Bronchial epithelial cell (primary cell): ENCODE results near the gene GAK. TPM values are rescaled to one million over a fixed set of nuclear protein-coding genes. Genes with fewer than 3 reads are reported as not detected.

Experiments used
- DNase-seq: peaks from one replicate; pipeline ENCODE4 v3.0.0-alpha.2; 2010; ENCODE audit warnings: low read depth
- FAIRE-seq: peaks from 2 replicates; lab custom pipeline; 2011; peaks lifted over from hg19 to GRCh38; lab: Jason Lieb, UNC
- H3K27me3 ChIP-seq: 2 replicates; pipeline ENCODE4 v1.5.1; 2011; ENCODE audit warnings: low read length; ENCODE audit not compliant: control insufficient read depth, insufficient read depth
- H3K36me3 ChIP-seq: 2 replicates; pipeline ENCODE4 v1.5.1; 2011; ENCODE audit warnings: low read length; ENCODE audit not compliant: control insufficient read depth, insufficient read depth
- H3K4me3 ChIP-seq: 2 replicates; pipeline ENCODE4 v1.5.1; 2011; ENCODE audit warnings: mild to moderate bottlenecking, low read depth, low read length, control low read depth
- total RNA-seq: library from RNA; depleted of rRNA; stranded (reverse); fragments of >200 nt; gene quantifications from 2 replicates; pipeline ENCODE4 v1.2.1, GENCODE V29; 2014
- TF ChIP-seq, protein P1 (sequence below): IDR thresholded peaks from 2 replicates; pipeline ENCODE4 v1.5.1; 2011; ENCODE audit warnings: mild to moderate bottlenecking, moderate library complexity, low read length, control low read depth, inconsistent platforms; ENCODE audit not compliant: insufficient read depth, severe bottlenecking

The GAK gene
- total RNA-seq, 1 donor from 2014 or later: 52.9 TPM

DNA sequence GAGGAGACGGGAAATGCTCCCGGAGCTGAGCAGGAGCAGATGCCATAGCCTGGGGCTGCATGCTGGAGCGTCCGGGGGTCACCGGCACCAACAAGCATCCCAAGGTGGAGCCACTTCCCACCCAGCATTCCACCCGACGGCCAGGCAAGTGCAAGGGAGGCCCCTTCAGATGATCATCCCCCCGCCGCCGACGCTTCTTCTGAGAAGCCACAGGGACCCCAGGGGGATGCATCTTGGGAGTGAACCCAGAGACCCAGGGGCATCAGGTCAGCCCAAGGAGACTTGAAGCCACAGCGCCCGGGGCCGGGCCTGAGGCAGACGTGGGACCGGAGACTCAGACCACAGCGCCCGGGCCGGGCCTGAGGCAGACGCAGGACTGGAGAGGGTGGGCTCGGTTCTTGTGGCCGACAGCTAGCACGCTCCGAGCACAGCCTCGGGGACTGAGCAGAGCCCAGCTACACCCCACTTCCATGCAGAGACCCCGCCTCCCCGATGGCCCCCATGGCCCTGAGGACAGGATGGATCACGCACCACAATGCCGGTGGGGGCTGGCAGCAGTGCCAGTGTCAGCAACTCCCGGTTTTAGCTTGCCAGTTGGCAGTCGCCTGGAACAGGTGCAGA lies 73.2 kb downstream of the GAK start:
- DNase-seq (no peak), FAIRE-seq (no peak)
- Histone ChIP-seq H3K27me3 (no peaks in the 10 kb centered on the region), H3K36me3 (peaks cover 22% of the 10 kb centered on the region), H3K4me3 (no peak overlapping the region)
- TF ChIP-seq, protein P1, sequence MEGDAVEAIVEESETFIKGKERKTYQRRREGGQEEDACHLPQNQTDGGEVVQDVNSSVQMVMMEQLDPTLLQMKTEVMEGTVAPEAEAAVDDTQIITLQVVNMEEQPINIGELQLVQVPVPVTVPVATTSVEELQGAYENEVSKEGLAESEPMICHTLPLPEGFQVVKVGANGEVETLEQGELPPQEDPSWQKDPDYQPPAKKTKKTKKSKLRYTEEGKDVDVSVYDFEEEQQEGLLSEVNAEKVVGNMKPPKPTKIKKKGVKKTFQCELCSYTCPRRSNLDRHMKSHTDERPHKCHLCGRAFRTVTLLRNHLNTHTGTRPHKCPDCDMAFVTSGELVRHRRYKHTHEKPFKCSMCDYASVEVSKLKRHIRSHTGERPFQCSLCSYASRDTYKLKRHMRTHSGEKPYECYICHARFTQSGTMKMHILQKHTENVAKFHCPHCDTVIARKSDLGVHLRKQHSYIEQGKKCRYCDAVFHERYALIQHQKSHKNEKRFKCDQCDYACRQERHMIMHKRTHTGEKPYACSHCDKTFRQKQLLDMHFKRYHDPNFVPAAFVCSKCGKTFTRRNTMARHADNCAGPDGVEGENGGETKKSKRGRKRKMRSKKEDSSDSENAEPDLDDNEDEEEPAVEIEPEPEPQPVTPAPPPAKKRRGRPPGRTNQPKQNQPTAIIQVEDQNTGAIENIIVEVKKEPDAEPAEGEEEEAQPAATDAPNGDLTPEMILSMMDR: no peak

DNA sequence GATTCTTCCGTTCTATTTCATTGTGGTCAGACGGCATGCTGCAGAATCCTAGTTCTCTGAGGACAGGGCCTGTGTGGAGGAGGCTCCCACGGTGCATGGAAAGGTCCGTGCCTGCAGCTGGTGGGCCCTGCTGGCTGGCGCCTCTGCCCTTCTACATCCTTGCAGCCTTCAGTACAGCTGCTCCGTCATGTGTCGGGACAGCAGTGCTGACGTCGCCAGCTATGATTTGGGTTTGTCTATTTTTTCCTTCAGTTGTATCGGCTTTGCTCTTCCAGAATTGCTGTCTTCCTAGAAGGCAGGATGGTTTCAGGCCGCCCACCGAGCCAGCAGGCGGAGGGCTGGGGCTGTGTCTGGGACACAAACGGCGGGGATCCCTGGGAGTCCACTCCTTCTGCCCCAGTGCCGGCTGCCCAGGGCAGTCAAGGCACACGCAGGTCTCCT lies 74.1 kb downstream of the GAK start:
- DNase-seq (no peak), FAIRE-seq (no peak)
- TF ChIP-seq, protein P1: no peak
- Histone ChIP-seq H3K36me3 (peaks cover 19% of the 10 kb centered on the region), H3K4me3 (no peak overlapping the region), H3K27me3 (no peaks in the 10 kb centered on the region)

DNA sequence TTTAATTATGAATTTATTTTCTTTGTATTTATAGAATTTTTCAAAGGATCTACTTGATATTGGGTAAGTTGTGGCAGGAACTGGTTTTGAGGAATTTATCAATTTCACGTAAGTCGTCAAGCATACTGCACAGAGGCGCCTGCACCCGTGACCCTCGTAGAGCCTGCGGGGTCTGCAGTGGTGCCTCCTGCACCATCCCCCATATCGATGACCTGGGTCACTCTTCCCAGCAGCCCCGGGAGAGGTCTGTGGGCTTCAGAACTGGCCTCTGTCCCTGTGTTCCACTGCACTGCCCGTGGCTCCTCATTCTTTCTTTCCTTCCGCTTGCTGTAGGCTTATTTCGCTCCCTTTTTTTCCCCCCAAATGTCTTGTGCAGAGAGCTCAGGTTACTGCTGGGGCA lies 74.7 kb downstream of the GAK start:
- DNase-seq: no peak
- TF ChIP-seq, protein P1: no peak

DNA sequence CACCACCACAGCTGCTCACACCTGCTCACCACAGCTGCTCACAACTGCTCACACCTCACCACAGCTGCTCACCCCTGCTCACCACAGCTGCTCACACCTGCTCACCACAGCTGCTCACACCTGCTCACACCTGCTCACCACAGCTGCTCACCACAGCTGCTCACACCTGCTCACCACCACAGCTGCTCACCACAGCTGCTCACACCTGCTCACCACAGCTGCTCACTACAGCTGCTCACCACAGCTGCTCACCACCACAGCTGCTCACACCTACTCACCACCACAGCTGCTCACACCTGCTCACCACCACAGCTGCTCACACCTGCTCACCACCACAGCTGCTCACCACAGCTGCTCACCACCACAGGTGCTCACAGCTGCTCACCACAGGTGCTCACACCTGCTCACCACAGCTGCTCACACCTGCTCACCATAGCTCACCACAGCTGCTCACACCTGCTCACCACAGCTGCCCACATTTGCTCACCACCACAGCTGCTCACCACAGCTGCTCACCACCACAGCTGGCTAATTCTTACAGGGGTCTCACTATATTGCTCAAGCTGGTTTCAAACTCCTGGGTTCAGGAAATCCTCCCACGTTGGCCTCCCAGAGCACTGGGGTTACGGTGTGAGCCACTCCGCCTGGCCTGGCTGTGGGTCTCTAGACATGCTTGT lies 75.8 kb downstream of the GAK start:
- no peak overlapping the region for H3K4me3 ChIP-seq
- H3K36me3 ChIP-seq: peaks cover 17% of the 10 kb centered on the region
- DNase-seq: no peak
- H3K27me3 ChIP-seq: no peaks in the 10 kb centered on the region
- TF ChIP-seq, protein P1: no peak
- no peak for FAIRE-seq

More for the DNA sequence above, 74.7 kb downstream of the GAK start:
- Histone ChIP-seq H3K27me3 (no peaks in the 10 kb centered on the region), H3K4me3 (no peak overlapping the region), H3K36me3 (peaks cover 19% of the 10 kb centered on the region)
- FAIRE-seq: no peak

DNA sequence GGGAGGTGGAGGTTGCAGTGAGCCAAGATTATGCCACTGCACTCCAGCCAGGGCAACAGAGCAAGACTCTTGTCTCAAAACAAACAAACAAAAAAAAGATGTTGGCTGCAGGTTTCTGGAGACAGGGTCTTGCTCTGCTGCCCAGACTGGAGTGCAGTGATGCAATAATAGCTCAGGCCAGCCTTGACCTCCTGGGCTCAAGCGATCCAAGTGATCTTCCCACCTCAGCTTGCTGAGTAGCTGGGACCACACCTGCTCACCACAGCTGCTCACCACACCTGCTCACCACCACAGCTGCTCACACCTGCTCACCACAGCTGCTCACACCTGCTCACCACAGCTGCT lies 76.3 kb downstream of the GAK start:
- DNase-seq: no peak
- TF ChIP-seq, protein P1: no peak
- H3K27me3 ChIP-seq: no peaks in the 10 kb centered on the region
- no peak overlapping the region for H3K4me3 ChIP-seq
- peaks cover 17% of the 10 kb centered on the region for H3K36me3 ChIP-seq
- FAIRE-seq: no peak
